CD4-positive, alpha-beta T cell (primary cell): ENCODE data around the gene CRKL. TPM values are rescaled to one million over a fixed set of nuclear protein-coding genes. Genes with fewer than 3 reads are reported as not detected.
"Not testable (repeated sequence)": the region's sequence is repeated elsewhere in the genome, so short reads cannot be mapped to it uniquely, and the experiment has no call there.

ENCODE experiments used
- ATAC-seq: fragments of 200-7000 bp; cut with Tn5 transposase; one replicate; pipeline ENCODE4 v1.10.0; 2022; ENCODE audit warnings: mild to moderate bottlenecking; ENCODE audit not compliant: poor library complexity
- CTCF ChIA-PET: fragments of 350-600 bp; sonication (Branson Sonifier 250); formaldehyde crosslinking; loops from one replicate; lab custom pipeline; 2021; ENCODE audit warnings: antibody characterized with exemption, inconsistent platforms; lab: Charles Lee
- POLR2A ChIA-PET: fragments of 350-600 bp; sonication (Branson Sonifier 250); formaldehyde crosslinking; loops from one replicate; lab custom pipeline; 2021; ENCODE audit warnings: antibody characterized with exemption, inconsistent platforms; lab: Charles Lee
- DNase-seq, 14 experiments: peaks; one replicate each; pipeline ENCODE4 v3.0.0-alpha.2; 2013 to 2020; ENCODE audit warnings: mixed read lengths in 2 of 14
- H3K27ac ChIP-seq, 2 donors: one replicate each; pipeline versions ENCODE4 v1.5.1 to v1.7.0; 2013; ENCODE audit warnings: low read length in 2 of 2, low read depth in 1 of 2, mild to moderate bottlenecking in 1 of 2
- H3K27me3 ChIP-seq, 2 experiments: 1 replicate in 1 of 2; 2 replicates in 1 of 2; pipeline versions ENCODE4 v1.6.1 to v1.7.0; 2013; ENCODE audit warnings: low read length in 2 of 2, control low read depth in 1 of 2, mild to moderate bottlenecking in 1 of 2, moderate library complexity in 1 of 2; ENCODE audit not compliant: insufficient read depth in 2 of 2, control insufficient read depth in 1 of 2
- H3K36me3 ChIP-seq: one replicate; pipeline ENCODE4 v1.6.1; 2013; ENCODE audit warnings: low read length, control low read depth; ENCODE audit not compliant: insufficient read depth
- H3K4me1 ChIP-seq: one replicate; pipeline ENCODE4 v1.6.1; 2013; ENCODE audit warnings: low read length, control low read depth; ENCODE audit not compliant: insufficient read depth
- H3K4me3 ChIP-seq: one replicate; pipeline ENCODE4 v1.5.1; 2013; ENCODE audit warnings: mild to moderate bottlenecking, low read length, moderate library complexity
- H3K9me3 ChIP-seq, 2 experiments: 1 replicate in 1 of 2; 2 replicates in 1 of 2; pipeline versions ENCODE4 v1.6.1 to v1.7.0; 2013; ENCODE audit warnings: low read length in 2 of 2, mild to moderate bottlenecking in 2 of 2, control low read depth in 1 of 2, moderate library complexity in 1 of 2; ENCODE audit not compliant: control insufficient read depth in 1 of 2, insufficient read depth in 1 of 2
- H3K27ac Mint-ChIP-seq: one replicate; pipeline ENCODE4 v1.8.0; 2020; ENCODE audit warnings: mixed read lengths
- H3K27me3 Mint-ChIP-seq: one replicate; pipeline ENCODE4 v1.8.0; 2021; ENCODE audit warnings: mixed read lengths
- H3K36me3 Mint-ChIP-seq: one replicate; pipeline ENCODE4 v1.8.0; 2021; ENCODE audit warnings: low read depth, mixed read lengths
- H3K4me1 Mint-ChIP-seq: one replicate; pipeline ENCODE4 v1.8.0; 2021; ENCODE audit warnings: low read depth, mixed read lengths
- H3K4me3 Mint-ChIP-seq: one replicate; pipeline ENCODE4 v1.8.0; 2020; ENCODE audit warnings: mild to moderate bottlenecking, mixed read lengths
- H3K9me3 Mint-ChIP-seq: one replicate; pipeline ENCODE4 v1.8.0; 2020; ENCODE audit warnings: mixed read lengths
- intact Hi-C, 2 experiments: fragments of 100-400 bp; cut with DNase I in 1 of 2; cut with micrococcal nuclease in 1 of 2; formaldehyde crosslinking; loops; one replicate each; pipeline versions ENCODE4 v1.15.1 to v1.9.0; 2023 to 2025; cut with DNase I, micrococcal nuclease
- total RNA-seq, 174 experiments: library from RNA in 2 of 174; stranded (reverse) in 2 of 174; gene quantifications; one replicate each; pipeline ENCODE4 v1.2.3 and lab custom pipeline; 2021 to 2026
- TF ChIP-seq, protein P1 (sequence below): fragments of 200-600 bp; IDR thresholded peaks from one replicate; pipeline ENCODE4 v1.8.0; 2022; ENCODE audit warnings: antibody characterized with exemption, mild to moderate bottlenecking

Gene CRKL
- total RNA-seq, 2 experiments from 2014 or later = 41.9 to 43.5 TPM

DNA sequence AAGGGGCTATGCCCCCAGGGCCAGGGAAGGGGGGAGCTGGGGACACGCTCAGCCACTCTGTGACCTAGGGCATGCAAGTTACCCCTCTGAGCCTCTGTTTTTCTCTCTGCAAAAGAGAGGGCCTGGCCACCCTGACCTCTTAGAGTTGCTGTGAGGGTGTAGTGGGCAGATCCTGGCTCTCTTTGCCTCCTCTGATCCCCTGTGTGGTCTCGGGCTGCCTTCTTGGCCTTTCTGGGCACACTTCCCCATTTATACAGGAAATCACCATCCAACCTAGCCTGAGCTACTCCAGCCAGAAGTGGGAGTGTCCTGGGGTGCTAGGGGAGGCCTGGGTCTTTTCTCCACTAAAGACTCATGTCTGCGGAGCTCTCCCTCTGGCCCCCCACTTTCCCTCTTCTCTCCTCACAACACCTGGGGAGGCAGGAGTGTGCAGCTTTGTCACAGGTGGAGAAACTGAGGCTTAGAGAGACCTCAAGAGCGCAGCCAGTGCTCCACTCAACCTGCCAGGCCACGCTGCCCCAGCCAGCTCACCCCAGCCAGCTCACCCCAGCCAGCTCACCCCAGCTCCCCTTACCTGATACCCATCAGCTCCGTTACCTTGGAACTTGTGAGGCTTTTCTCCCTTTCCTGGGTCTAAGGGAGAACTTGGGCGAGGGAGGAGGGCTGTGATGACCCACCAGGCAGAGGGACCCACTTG lies 51.2 kb downstream of the CRKL start:
- ATAC-seq (no peak), DNase-seq (peak in 2 of 14 experiments; percentile 31 to 40)
- Histone ChIP-seq H3K4me3 (no peak overlapping the region), H3K9me3 (no peaks in the 10 kb centered on the region), H3K36me3 (no peaks in the 10 kb centered on the region), H3K27me3 (peaks cover 2 to 8% of the 10 kb centered on the region in 2 experiments), H3K27ac (no peak overlapping the region), H3K4me1 (peaks cover 20% of the 10 kb centered on the region)
- Mint-ChIP-seq H3K27ac (no peak overlapping the region), H3K4me3 (no peak overlapping the region), H3K9me3 (no peaks in the 10 kb centered on the region), H3K36me3 (no peaks in the 10 kb centered on the region), H3K27me3 (peaks cover 5% of the 10 kb centered on the region), H3K4me1 (peaks cover 5% of the 10 kb centered on the region)
- ChIA-PET CTCF (no interaction called here), POLR2A (no interaction called here)
- intact Hi-C loops = no loop called here
- TF ChIP-seq, protein P1, sequence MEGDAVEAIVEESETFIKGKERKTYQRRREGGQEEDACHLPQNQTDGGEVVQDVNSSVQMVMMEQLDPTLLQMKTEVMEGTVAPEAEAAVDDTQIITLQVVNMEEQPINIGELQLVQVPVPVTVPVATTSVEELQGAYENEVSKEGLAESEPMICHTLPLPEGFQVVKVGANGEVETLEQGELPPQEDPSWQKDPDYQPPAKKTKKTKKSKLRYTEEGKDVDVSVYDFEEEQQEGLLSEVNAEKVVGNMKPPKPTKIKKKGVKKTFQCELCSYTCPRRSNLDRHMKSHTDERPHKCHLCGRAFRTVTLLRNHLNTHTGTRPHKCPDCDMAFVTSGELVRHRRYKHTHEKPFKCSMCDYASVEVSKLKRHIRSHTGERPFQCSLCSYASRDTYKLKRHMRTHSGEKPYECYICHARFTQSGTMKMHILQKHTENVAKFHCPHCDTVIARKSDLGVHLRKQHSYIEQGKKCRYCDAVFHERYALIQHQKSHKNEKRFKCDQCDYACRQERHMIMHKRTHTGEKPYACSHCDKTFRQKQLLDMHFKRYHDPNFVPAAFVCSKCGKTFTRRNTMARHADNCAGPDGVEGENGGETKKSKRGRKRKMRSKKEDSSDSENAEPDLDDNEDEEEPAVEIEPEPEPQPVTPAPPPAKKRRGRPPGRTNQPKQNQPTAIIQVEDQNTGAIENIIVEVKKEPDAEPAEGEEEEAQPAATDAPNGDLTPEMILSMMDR = no peak

DNA sequence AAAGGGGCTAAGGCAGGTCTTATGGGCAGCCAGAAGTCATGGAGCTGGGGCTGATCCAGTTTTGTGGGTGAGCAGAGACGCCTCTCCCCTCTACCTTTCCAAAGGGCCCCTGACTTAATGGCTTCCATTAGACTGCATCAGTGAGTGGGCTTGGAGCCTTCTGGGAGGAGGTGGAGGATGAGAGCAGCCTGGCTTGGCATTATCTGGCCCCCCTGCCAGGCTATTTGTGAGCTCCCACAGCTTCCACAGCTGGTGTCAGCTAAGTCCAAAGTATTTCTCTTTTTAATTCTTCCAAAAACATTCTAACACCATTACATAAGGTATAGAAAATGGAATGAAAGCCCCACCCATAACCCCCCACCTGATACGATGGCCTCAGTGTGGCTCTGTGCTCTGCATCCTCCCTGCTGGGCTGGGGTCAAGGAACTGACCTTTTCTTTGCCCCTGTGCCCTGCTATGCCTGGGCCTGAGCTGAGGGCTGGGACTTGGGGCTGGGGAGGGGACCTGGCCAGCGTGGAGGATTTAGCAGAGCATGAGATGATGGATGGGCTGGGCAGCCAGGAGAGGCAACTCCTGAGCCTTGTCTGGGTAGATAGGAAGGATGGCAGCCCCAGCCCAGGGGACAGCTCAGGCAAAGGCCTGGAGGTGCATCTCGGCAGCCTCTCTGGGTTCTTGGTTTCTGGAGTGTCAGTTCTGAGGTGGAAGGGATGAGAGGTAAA lies 53.9 kb downstream of the CRKL start:
- no peak overlapping the region for H3K4me3 Mint-ChIP-seq
- POLR2A ChIA-PET = no interaction called here
- Histone ChIP-seq H3K27ac (no peak overlapping the region), H3K36me3 (no peaks in the 10 kb centered on the region), H3K4me3 (no peak overlapping the region), H3K9me3 (no peaks in the 10 kb centered on the region), H3K4me1 (no peaks in the 10 kb centered on the region), H3K27me3 (no peaks in the 10 kb centered on the region)
- TF ChIP-seq, protein P1 = no peak
- DNase-seq = no peak
- no peaks in the 10 kb centered on the region for H3K9me3 Mint-ChIP-seq
- intact Hi-C loops = loop anchor here in 1 of 2 experiments (10.0 kb wide), 1 partner anchor 134 kb away; no protein-coding TSS in a partner anchor
- ATAC-seq = no peak
- H3K36me3 Mint-ChIP-seq = no peaks in the 10 kb centered on the region
- H3K27me3 Mint-ChIP-seq = no peaks in the 10 kb centered on the region
- CTCF ChIA-PET = no interaction called here
- no peak overlapping the region for H3K27ac Mint-ChIP-seq
- H3K4me1 Mint-ChIP-seq = no peaks in the 10 kb centered on the region

DNA sequence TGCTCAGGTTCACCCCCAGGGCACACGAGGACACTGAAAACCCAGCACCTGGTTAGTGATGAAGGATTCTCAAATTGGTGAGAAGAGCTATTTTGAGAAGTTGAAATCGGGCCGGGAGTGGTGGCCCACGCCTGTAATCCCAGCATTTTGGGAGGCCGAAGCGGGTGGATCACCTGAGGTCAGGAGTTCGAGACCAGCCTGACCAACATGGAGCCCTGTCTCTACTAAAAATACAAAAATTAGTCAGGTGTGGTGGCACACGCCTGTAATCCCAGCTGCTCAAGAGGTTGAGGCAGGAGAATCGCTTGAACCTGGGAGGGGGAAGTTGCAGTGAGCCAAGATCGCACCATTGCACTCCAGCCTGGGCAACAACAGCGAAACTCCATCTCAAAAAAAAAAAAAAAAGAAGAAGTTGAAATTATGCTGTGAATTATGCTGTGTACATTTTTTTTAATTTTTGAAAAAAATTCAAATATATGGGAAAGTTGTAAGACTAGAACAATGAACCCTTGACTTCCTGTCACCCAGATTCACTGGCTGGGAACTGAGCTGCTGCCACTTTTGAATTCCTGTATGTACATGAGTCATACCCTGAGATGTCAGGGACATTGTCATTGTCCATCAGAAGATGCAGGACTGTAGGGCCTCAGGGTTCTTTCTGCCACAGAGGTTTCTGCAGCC lies 54.9 kb downstream of the CRKL start:
- H3K9me3 ChIP-seq, ATAC-seq, H3K27ac Mint-ChIP-seq, H3K4me1 Mint-ChIP-seq, POLR2A ChIA-PET, H3K9me3 Mint-ChIP-seq, H3K27me3 Mint-ChIP-seq, H3K4me3 ChIP-seq, H3K4me1 ChIP-seq, CTCF ChIA-PET, H3K27me3 ChIP-seq, H3K36me3 Mint-ChIP-seq, H3K4me3 Mint-ChIP-seq, H3K27ac ChIP-seq, H3K36me3 ChIP-seq: not testable (repeated sequence)
- intact Hi-C loops = loop anchor here in 1 of 2 experiments (10.0 kb wide), 1 partner anchor 133 kb away; no protein-coding TSS in a partner anchor
- peak in 2 of 14 experiments; percentile 42 to 47 for DNase-seq
